OCI-LY3 (cell line): ENCODE results near the gene PLPPR2.

ENCODE experiments used
- CTCF ChIP-seq: fragments of 200-600, 300-600 bp; sonication (generic); IDR thresholded peaks from 2 replicates; pipeline ENCODE4 v1.5.1; 2014; ENCODE audit warnings: antibody characterized with exemption, low read length, low read depth
- EZH2phosphoT487 ChIP-seq: fragments of 200-600 bp; shearing (Covaris generic); IDR thresholded peaks from 2 replicates; pipeline ENCODE4 v1.6.1; 2018; ENCODE audit warnings: antibody characterized with exemption, mixed run types, low read depth

- TF ChIP-seq CTCF (no peak), EZH2phosphoT487 (no peak)
Measured at GRCh38 chr19:11361771-11362731, 6.8 kb downstream of the PLPPR2 start.
